HEK293T (cell line): ENCODE data around the gene MBOAT1.
"Not testable (repeated sequence)": the region's sequence is repeated elsewhere in the genome, so short reads cannot be mapped to it uniquely, and the experiment has no call there.

Source experiments
- FOXA1 ChIP-seq: fragments of 450-650 bp; IDR thresholded peaks from 2 replicates; pipeline ENCODE4 v1.6.1; 2016; ENCODE audit warnings: mild to moderate bottlenecking
- HDGF ChIP-seq: fragments of 450-650 bp; IDR thresholded peaks from 2 replicates; pipeline ENCODE4 v1.6.1; 2017; ENCODE audit warnings: antibody characterized with exemption, borderline replicate concordance
- SUZ12 ChIP-seq: fragments of 450-650 bp; IDR thresholded peaks from 2 replicates; pipeline ENCODE4 v1.6.1; 2016; ENCODE audit warnings: mild to moderate bottlenecking
- ZNF384 ChIP-seq: fragments of 450-650 bp; IDR thresholded peaks from 2 replicates; pipeline ENCODE4 v1.6.1; 2016

DNA sequence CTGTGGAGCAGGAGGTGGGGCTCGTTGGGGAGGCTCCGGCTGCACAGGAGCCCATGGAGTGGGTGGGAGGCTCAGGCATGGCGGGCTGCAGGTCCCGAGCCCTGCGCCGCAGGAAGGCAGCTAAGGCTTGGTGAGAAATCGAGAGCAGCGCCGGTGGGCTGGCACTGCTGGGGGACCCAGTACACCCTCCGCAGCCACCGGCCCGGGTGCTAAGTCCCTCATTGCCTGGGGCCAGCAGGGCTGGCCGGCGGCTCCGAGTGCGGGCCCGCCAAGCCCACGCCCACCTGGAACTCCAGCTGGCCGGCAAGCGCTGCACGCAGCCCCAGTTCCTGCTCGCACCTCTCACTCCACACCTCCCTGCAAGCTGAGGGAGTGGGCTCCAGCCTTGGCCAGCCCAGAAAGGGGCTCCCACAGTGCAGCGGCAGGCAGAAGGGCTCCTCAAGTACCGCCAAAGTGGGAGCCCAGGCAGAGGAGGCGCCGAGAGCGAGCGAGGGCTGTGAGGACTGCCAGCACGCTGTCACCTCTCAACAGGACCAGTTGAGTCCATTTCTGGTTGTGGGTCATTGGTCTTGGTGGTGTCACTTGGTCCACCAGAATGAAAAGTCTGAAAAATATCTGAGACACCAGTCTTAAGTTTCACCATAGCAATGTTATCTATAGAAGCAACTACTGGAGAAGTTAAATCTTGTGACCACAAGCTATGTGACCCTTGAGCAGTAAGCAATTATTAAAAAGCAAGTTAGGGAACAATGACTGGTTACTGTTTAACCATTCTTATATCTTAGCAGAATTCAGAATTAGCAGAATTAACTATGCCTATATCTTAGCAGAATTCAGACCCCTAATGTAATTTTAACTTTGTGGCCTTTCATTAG is 32.8 kb upstream of the MBOAT1 start:
- not testable (repeated sequence) for TF ChIP-seq FOXA1, HDGF, ZNF384, SUZ12
